ENCODE data around the gene PLA2G4E.

PLA2G4E gene

GRCh38 chr15:41952013-41952563 lies 68.8 kb downstream of the PLA2G4E start:
- H3K4me3 ChIP-seq (ENCODE audit: low read length), result no peak overlapping the region
- DNase-seq (ENCODE audit: low read depth), result no peak
- TF ChIP-seq CTCF (conservative IDR thresholded peaks at IDR 0.05; ENCODE audit: low read depth, low read length), result no peak

GRCh38 chr15:41951571-41951970 lies 69.3 kb downstream of the PLA2G4E start:
- no peak for TF ChIP-seq CTCF (conservative IDR thresholded peaks at IDR 0.05; ENCODE audit: low read depth, low read length)
- no peak overlapping the region for H3K4me3 ChIP-seq (ENCODE audit: low read length)
- DNase-seq (ENCODE audit: low read depth), result no peak

- TF ChIP-seq CTCF (conservative IDR thresholded peaks at IDR 0.05; ENCODE audit: low read depth, low read length), result no peak
- no peak for DNase-seq (ENCODE audit: low read depth)
Observed at GRCh38 chr15:41950489-41950888, 70.4 kb downstream of the PLA2G4E start.

GRCh38 chr15:41950127-41950483 lies 70.7 kb downstream of the PLA2G4E start:
- no peak for DNase-seq (ENCODE audit: low read depth)
- no peak overlapping the region for H3K4me3 ChIP-seq (ENCODE audit: low read length)
- no peak for TF ChIP-seq CTCF (conservative IDR thresholded peaks at IDR 0.05; ENCODE audit: low read depth, low read length)

More at GRCh38 chr15:41950489-41950888, 70.4 kb downstream of the PLA2G4E start:
- H3K4me3 ChIP-seq (ENCODE audit: low read length), result no peak overlapping the region

GRCh38 chr15:41949401-41950126 lies 71.3 kb downstream of the PLA2G4E start:
- TF ChIP-seq CTCF (conservative IDR thresholded peaks at IDR 0.05; ENCODE audit: low read depth, low read length), result no peak
- H3K4me3 ChIP-seq (ENCODE audit: low read length), result no peak overlapping the region
- DNase-seq (ENCODE audit: low read depth), result no peak

- no peak for DNase-seq (ENCODE audit: low read depth)
- no peak for TF ChIP-seq CTCF (conservative IDR thresholded peaks at IDR 0.05; ENCODE audit: low read depth, low read length)
- H3K4me3 ChIP-seq (ENCODE audit: low read length), result no peak overlapping the region
Observed at GRCh38 chr15:41948490-41948889, 72.4 kb downstream of the PLA2G4E start.

GRCh38 chr15:41946970-41947369 lies 73.9 kb downstream of the PLA2G4E start:
- no peak overlapping the region for H3K4me3 ChIP-seq (ENCODE audit: low read length)
- no peak for DNase-seq (ENCODE audit: low read depth)
- TF ChIP-seq CTCF (conservative IDR thresholded peaks at IDR 0.05; ENCODE audit: low read depth, low read length), result no peak
